Measurements from ENCODE around the gene ETV3.

GRCh38 chr1:157086299-157086698 is 51.9 kb downstream of the ETV3 start:
- TF ChIP-seq CTCF (IDR thresholded peaks at IDR 0.05; ENCODE audit: low read depth, low read length, poor library complexity, severe bottlenecking): no peak
- TF ChIP-seq EZH2phosphoT487 (IDR thresholded peaks at IDR 0.05; ENCODE audit: borderline replicate concordance, low read length): no peak
